Measurements from ENCODE around the gene RPS29.
A peak's percentile ranks its signal among the peaks of the same experiment; 100 is the strongest.
"Not testable (repeated sequence)": the region's sequence is repeated elsewhere in the genome, so short reads cannot be mapped to it uniquely, and the experiment has no call there.

Gene RPS29

GRCh38 chr14:49598189-49598484, 12.0 kb upstream of the RPS29 start:
- DNase-seq (ENCODE audit: low read depth) = no peak

GRCh38 chr14:49594347-49595091, 8.3 kb upstream of the RPS29 start:
- DNase-seq (ENCODE audit: low read depth) = no peak

GRCh38 chr14:49593016-49593415, 6.8 kb upstream of the RPS29 start:
- DNase-seq (ENCODE audit: low read depth) = no peak

GRCh38 chr14:49589387-49589786, 3.2 kb upstream of the RPS29 start:
- no peak for DNase-seq (ENCODE audit: low read depth)

GRCh38 chr14:49586673-49587460, 687 bp upstream of the RPS29 start:
- peak; percentile 51 for DNase-seq (ENCODE audit: low read depth)

- not testable (repeated sequence) for DNase-seq (ENCODE audit: low read depth)
These were observed 1.1 kb downstream of the RPS29 start for GRCh38 chr14:49584981-49585640.

GRCh38 chr14:49584058-49584457, 2.1 kb downstream of the RPS29 start:
- DNase-seq (ENCODE audit: low read depth) = no peak

GRCh38 chr14:49583629-49584028, 2.6 kb downstream of the RPS29 start:
- no peak for DNase-seq (ENCODE audit: low read depth)

- DNase-seq (ENCODE audit: low read depth) = no peak
These were observed 3.8 kb downstream of the RPS29 start for GRCh38 chr14:49582113-49582977.

- DNase-seq (ENCODE audit: low read depth) = no peak
These were observed 4.7 kb downstream of the RPS29 start for GRCh38 chr14:49581209-49582112.

- DNase-seq (ENCODE audit: low read depth) = no peak
These were observed 6.3 kb downstream of the RPS29 start for GRCh38 chr14:49579841-49580240.

- no peak for DNase-seq (ENCODE audit: low read depth)
These were observed 8.0 kb downstream of the RPS29 start for GRCh38 chr14:49578141-49578540.

- DNase-seq (ENCODE audit: low read depth) = no peak
These were observed 12.1 kb downstream of the RPS29 start for GRCh38 chr14:49574038-49574437.

GRCh38 chr14:49569281-49569680, 16.9 kb downstream of the RPS29 start:
- DNase-seq (ENCODE audit: low read depth) = no peak

- no peak for DNase-seq (ENCODE audit: low read depth)
These were observed 19.5 kb downstream of the RPS29 start for GRCh38 chr14:49566714-49567113.

GRCh38 chr14:49559979-49560768, 26.0 kb downstream of the RPS29 start:
- no peak for DNase-seq (ENCODE audit: low read depth)

- DNase-seq (ENCODE audit: low read depth) = no peak
These were observed 32.3 kb downstream of the RPS29 start for GRCh38 chr14:49553892-49554291.

- no peak for DNase-seq (ENCODE audit: low read depth)
These were observed 33.1 kb downstream of the RPS29 start for GRCh38 chr14:49553106-49553505.

GRCh38 chr14:49551569-49551968, 34.6 kb downstream of the RPS29 start:
- no peak for DNase-seq (ENCODE audit: low read depth)

All from stimulated activated CD8-positive, alpha-beta memory T cell treated with anti-CD3 and anti-CD28 coated beads, Interleukin-4, amount 100 ng/mL, for 24 hours (primary cell).